ENCODE measurements around the gene CCDC32.

CCDC32 gene

GRCh38 chr15:40565333-40566238, 744 bp upstream of the CCDC32 start:
- DNase-seq: no peak

DNA sequence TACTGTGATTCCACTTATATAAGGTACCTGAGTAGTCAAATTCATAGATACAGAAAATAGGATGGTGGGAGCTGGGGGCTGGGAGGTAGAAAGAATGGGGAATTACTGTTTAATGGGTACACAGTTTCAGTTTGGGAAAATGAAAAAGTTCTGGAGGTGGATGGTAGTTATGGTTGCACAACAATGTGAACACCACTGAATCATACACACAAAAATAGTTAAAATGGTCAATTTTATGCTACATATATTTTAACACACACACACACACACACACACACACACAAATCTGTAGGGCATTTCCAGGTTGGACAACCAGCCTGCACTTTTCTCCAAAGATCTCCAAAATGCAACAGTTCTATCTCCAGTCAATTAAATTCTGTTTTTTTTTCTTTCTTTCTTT, 1.4 kb downstream of the CCDC32 start:
- no peak for DNase-seq

GRCh38 chr15:40562691-40563090, 2.2 kb downstream of the CCDC32 start:
- no peak for DNase-seq

- DNase-seq: no peak
Measured at GRCh38 chr15:40558952-40559742, 5.7 kb downstream of the CCDC32 start.

DNA sequence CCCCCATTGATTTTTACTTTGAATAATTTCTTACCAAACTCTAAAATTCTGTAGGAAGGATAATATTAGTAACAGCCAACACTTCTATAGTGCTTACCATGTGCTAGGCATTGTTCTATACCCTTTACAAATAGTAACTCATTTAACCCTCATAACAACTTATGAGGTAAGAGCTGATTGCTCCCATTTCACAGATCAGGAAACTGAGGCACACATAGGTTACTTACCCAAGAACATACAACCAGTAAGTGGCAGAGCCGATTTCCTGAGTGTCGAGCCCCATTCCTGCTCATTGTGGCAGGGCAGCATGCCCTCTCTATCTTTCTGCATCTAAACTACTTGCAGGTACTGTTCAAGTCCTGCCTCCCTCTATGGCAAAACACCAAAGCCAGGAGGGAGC, 9.0 kb downstream of the CCDC32 start:
- no peak for DNase-seq

- DNase-seq: no peak
Measured at GRCh38 chr15:40554161-40554525, 10.7 kb downstream of the CCDC32 start.

- no peak for DNase-seq
Measured at GRCh38 chr15:40550341-40551037, 14.4 kb downstream of the CCDC32 start.

DNA sequence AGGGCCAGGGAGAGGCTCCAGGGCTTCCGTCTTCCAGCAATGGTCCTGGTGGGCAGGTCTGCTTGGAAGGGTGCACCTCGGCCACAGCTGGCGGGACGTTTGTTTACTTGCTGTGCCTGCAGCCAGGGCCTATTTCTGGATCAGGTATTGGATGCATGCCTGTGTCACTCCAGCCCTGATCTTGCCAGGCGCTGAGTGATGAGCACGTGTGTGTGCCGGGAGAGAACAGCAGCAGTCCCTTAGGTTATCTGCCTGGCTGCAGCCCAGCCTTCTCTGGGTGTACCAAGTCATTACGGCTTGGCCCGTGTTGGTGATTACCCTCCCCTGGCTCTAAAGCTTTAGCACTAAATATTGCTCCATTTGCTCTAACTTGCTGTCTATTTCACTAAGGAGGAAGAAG, 14.9 kb downstream of the CCDC32 start:
- DNase-seq: no peak

GRCh38 chr15:40548610-40549009, 16.2 kb downstream of the CCDC32 start:
- no peak for DNase-seq

DNA sequence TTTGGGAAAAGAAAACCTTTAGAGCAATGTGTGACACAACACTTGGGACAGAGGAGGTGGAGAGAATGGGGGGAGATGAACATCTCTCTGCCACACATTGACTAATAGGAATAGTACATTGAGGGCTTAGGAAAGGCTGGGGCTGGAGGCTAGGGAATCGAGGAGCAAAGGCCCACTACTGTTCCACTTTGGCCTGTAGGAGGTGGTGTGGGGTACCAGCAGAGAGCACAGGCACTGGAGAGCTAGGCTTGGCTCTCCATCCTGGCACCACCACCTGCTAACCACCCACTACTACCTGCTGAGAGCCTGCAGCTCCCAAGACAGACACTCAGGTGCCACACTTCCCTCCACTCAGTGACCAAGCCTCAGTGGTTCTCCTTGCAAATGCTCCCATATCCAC, 19.4 kb downstream of the CCDC32 start:
- DNase-seq: no peak

GRCh38 chr15:40543631-40544294, 21.1 kb downstream of the CCDC32 start:
- no peak for DNase-seq

- no peak for DNase-seq
Measured at GRCh38 chr15:40543082-40543481, 21.8 kb downstream of the CCDC32 start.

DNA sequence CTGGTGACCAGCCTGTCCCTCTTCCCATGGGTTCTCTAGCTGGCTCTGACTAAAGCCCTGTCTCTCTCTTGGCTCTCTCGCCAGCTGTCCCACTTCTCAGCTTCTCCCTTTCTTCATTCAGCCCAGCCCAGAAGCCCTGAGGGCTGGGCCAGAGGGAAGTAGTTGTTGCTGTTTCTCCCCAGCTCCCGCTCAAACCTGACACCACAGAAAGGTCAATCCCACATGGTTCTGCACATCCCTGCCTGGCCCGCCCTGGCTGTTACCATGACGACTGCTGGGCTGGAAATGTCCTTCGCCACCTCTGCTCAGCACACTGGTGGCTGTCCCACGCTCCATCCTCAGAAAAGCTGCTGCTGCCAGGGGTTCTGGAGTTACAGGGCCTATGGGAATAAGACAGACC, 25.9 kb downstream of the CCDC32 start:
- no peak for DNase-seq

DNA sequence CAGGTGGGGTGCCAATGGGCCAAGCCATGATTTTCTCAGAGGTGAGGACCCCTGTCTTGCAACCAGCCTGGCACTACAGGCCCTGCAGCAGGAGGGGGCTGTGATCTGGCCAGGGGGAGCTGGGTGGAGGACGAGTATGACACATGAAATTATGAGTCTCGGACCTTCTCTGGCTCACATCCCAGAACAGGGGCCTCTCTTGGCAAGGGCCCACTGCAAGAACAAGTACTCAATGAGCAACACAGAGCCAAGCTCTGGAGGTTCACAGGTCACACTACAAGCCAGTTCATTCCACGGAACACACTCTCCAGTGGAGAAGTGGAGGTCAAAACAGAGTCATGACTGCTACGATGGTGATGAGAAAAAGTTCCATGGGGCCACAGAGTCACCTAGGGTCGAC, 28.3 kb downstream of the CCDC32 start:
- no peak for DNase-seq

DNA sequence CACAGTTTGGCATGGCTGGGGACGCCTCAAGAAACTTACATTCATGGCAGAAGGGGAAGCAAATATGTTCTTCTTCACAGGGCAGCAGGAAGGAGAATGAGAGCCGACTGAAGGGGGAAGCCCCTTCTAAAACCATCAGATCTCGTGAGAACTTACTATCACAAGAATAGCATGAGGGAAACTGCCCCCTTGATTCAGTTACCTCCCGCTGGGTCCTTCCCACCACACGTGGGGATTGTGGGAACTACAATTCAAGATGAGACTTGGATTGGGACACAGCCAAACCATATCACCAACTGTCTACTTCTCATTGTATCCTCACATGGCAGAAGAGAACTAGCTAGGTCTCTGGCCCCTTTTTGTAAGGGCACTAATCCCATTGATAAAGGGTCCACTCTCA, 30.5 kb downstream of the CCDC32 start:
- DNase-seq: no peak

- no peak for DNase-seq
Measured at GRCh38 chr15:40533763-40534364, 31.0 kb downstream of the CCDC32 start.

DNA sequence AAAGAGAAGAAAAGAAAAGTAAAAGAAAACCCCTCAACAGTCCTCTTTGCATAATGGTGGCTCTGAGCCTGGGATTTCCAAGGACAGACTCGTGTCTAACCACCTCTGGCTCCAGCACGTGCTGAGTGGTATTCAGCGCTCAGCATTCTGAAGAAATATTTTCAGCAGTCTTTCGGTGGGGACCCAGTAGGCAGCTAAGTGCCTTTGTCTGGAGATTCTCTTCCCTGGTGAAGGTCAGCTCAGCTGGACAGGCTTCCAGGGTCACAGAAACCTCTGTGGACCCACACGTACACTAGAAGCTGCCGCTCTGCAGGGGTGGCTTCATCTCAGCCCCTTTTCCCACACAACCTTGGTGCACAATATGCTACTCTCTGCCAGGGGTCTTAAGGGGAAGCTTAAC, 36.0 kb downstream of the CCDC32 start:
- no peak for DNase-seq

DNA sequence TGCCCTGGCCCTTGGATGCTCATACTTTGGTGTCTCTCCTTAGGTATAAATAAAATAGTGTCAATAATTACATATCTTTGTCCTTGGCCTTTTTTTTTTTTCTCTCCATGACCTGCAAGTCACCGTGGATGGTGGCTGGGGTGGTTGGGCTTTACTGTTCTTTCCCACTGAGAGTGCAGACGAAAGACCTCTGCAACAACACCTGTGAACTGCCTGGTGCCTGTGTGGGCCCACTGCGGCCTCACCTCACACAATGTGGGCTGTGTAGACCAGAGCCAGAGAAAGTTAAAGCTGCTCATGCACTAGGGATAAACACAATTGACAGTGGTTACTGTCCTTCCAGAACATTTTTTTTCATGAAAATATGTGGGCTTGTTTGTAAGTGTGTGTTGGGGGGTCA, 39.0 kb downstream of the CCDC32 start:
- DNase-seq: no peak

GRCh38 chr15:40523611-40524010, 41.2 kb downstream of the CCDC32 start:
- DNase-seq: no peak

- DNase-seq: no peak
Measured at GRCh38 chr15:40516322-40516721, 48.5 kb downstream of the CCDC32 start.

DNA sequence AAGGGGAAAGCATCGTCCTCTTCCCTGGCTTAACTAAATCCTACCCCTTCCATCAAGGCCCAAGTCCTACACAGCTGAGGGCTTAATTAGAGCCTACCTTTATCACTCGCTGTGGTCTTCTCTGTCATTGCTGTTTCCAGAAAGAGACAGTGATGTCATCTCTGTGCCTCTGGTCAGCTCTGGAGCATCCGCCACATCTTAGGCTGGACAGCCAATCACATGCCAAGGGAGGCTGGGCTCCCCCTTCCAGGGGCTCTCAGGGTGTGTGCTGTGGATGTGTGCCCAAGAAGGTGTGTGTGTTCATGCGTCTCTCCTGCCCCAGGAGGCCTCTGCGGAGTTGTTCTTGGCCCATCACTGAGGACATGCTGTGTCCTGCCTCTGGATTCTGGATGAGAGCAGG, 51.2 kb downstream of the CCDC32 start:
- DNase-seq: no peak

DNA sequence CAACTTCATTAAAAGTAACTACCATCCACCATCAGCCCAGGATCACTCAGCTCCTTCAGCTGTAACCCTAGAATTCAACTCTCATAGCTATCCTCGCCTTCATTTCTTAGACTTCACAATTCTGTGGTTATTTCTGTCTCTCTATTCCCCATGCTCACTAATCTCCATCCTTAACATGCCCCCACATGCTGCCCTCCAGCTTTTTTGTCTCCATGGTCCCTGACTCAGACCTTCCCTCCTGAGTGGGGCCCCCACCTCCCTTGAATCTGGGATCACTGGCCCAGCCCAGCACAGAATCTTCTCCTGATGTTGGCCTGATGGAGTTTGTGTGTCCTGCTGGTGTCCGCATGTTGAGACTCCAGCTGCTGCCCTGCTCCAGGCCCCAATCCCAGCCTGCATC, 52.4 kb downstream of the CCDC32 start:
- DNase-seq: no peak
